Tibial nerve (tissue), 4 donors: ENCODE data around the gene EGFL7.
A peak's percentile ranks its signal among the peaks of the same experiment; 100 is the strongest.

ENCODE experiments used
- CTCF ChIP-seq, 5 experiments: fragments of 200-600 bp in 3 of 5; fragments of 450-650 bp in 2 of 5; sonication (generic) in 3 of 5; IDR thresholded peaks; one replicate each; pipeline ENCODE4 v1.5.1; 2016 to 2019; ENCODE audit warnings: antibody characterized with exemption in 5 of 5, mild to moderate bottlenecking in 3 of 5, moderate library complexity in 2 of 5
- EP300 ChIP-seq, 2 donors: sonication (generic); formaldehyde crosslinking; IDR thresholded peaks; one replicate each; pipeline ENCODE4 v1.6.1; 2017; ENCODE audit warnings: antibody characterized with exemption in 2 of 2, mild to moderate bottlenecking in 1 of 2
- POLR2A ChIP-seq, 2 donors: fragments of 450-650 bp; IDR thresholded peaks; one replicate each; pipeline ENCODE4 v1.6.1; 2017; ENCODE audit warnings: antibody characterized with exemption in 2 of 2, mild to moderate bottlenecking in 2 of 2, moderate library complexity in 2 of 2

GRCh38 chr9:136619742-136620440 lies 42.8 kb upstream of the EGFL7 start:
- peak in 1 of 5 experiments; percentile 15 for TF ChIP-seq CTCF (IDR thresholded peaks at IDR 0.05)
- peak in 1 of 2 donors; percentile 16 for TF ChIP-seq POLR2A (IDR thresholded peaks at IDR 0.05)
- TF ChIP-seq EP300 (IDR thresholded peaks at IDR 0.05): peak; percentile 47 to 56
